Activated CD8-positive, alpha-beta T cell treated with anti-CD3 and anti-CD28 coated beads, Interleukin-2, amount 10 ng/mL, durations not matched to agents 7 days and 5 days (primary cell): ENCODE measurements around the gene KIF11. TPM values are rescaled to one million over a fixed set of nuclear protein-coding genes. Genes with fewer than 3 reads are reported as not detected.
A peak's percentile ranks its signal among the peaks of the same experiment; 100 is the strongest.
"Not testable (repeated sequence)": the region's sequence is repeated elsewhere in the genome, so short reads cannot be mapped to it uniquely, and the experiment has no call there.

Experiments
- ATAC-seq: fragments of 150-1000 bp; cut with Tn5 transposase; one replicate; pipeline ENCODE4 v1.10.0; 2021; ENCODE audit warnings: moderate library complexity
- CTCF ChIA-PET: fragments of 350-600 bp; sonication (Branson Sonifier 250); formaldehyde crosslinking; loops from one replicate; lab custom pipeline; 2021; ENCODE audit warnings: antibody characterized with exemption; lab: Charles Lee
- POLR2A ChIA-PET: fragments of 350-600 bp; sonication (Branson Sonifier 250); formaldehyde crosslinking; loops from one replicate; lab custom pipeline; 2021; ENCODE audit warnings: antibody characterized with exemption; lab: Charles Lee
- DNase-seq: peaks from one replicate; pipeline ENCODE4 v3.0.0-alpha.2; 2020
- H3K27ac Mint-ChIP-seq: one replicate; pipeline ENCODE4 v1.8.0; 2021; ENCODE audit warnings: mild to moderate bottlenecking, mixed read lengths
- H3K27me3 Mint-ChIP-seq: one replicate; pipeline ENCODE4 v1.8.0; 2021; ENCODE audit warnings: low read depth, mixed read lengths
- H3K36me3 Mint-ChIP-seq: one replicate; pipeline ENCODE4 v1.8.0; 2021; ENCODE audit warnings: low read depth, mixed read lengths
- H3K4me1 Mint-ChIP-seq: one replicate; pipeline ENCODE4 v1.8.0; 2021; ENCODE audit warnings: low read depth, mixed read lengths
- H3K4me3 Mint-ChIP-seq: one replicate; pipeline ENCODE4 v1.8.0; 2021; ENCODE audit warnings: mild to moderate bottlenecking, mixed read lengths
- H3K9me3 Mint-ChIP-seq: one replicate; pipeline ENCODE4 v1.8.0; 2022; ENCODE audit warnings: mixed read lengths; ENCODE audit not compliant: insufficient read depth
- total RNA-seq, 2 experiments: library from RNA; stranded (reverse); gene quantifications; one replicate each; pipeline ENCODE4 v1.2.3, GENCODE V29; 2021

KIF11 gene
- total RNA-seq, 2 experiments from 2014 or later: 85.2 to 87.0 TPM

DNA sequence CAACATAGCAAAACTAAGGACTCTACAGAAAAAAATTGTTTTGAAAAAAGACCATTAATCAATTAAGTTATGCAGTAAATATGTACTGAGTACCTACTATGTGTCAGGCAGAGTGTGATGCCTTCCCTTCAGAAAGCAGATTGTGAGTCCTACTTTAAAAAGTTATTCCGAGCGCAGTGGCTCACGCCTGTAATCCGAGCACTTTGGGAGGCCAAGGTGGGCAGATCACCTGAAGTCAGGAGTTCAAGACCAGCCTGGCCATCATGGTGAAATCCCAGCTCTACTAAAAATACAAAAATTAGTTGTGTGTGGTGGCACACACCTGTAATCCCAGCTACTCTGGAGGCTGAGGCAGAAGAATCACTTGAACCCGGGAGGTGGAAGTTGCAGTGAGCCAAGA is 23.3 kb upstream of the KIF11 start:
- ATAC-seq, POLR2A ChIA-PET, H3K36me3 Mint-ChIP-seq, H3K4me3 Mint-ChIP-seq, H3K27me3 Mint-ChIP-seq, H3K9me3 Mint-ChIP-seq, DNase-seq, H3K27ac Mint-ChIP-seq: not testable (repeated sequence)
- CTCF ChIA-PET: interaction anchor here (1.3 kb wide), 1 partner anchor 21 kb away, joined by 3 read pairs; no protein-coding TSS in a partner anchor
- H3K4me1 Mint-ChIP-seq: peaks cover 21% of the 10 kb centered on the region

GRCh38 chr10:92571649-92572048 is 21.3 kb upstream of the KIF11 start:
- ChIA-PET POLR2A (interaction anchor here (0.5 to 4.4 kb wide), 2 partner anchors 20 to 23 kb away, joined by 3 to 47 read pairs; partner anchors contain the start of gene KIF11), CTCF (interaction anchor here (1.0 to 8.0 kb wide), 4 partner anchors 8 to 53 kb away, joined by 3 to 109 read pairs (median 4); no protein-coding TSS in a partner anchor)
- Mint-ChIP-seq H3K4me3 (no peak overlapping the region), H3K9me3 (no peaks in the 10 kb centered on the region), H3K27me3 (peaks cover 2% of the 10 kb centered on the region), H3K36me3 (peaks cover 5% of the 10 kb centered on the region), H3K27ac (no peak overlapping the region), H3K4me1 (peaks cover 27% of the 10 kb centered on the region)
- no peak for ATAC-seq
- no peak for DNase-seq

GRCh38 chr10:92572362-92573090 is 20.4 kb upstream of the KIF11 start:
- no peaks in the 10 kb centered on the region for H3K9me3 Mint-ChIP-seq
- peaks cover 5% of the 10 kb centered on the region for H3K36me3 Mint-ChIP-seq
- POLR2A ChIA-PET: interaction anchor here (4.4 kb wide), 1 partner anchor 19 kb away, joined by 47 read pairs; the partner anchor contains the start of gene KIF11
- CTCF ChIA-PET: interaction anchor here (1.0 to 8.0 kb wide), 6 partner anchors 9 to 281 kb away, joined by 3 to 109 read pairs (median 4); partner anchors contain the start of genes CPEB3 and MARCHF5
- H3K4me3 Mint-ChIP-seq: peak overlapping the region; percentile 80
- DNase-seq: no peak
- H3K27ac Mint-ChIP-seq: no peak overlapping the region
- no peak for ATAC-seq
- H3K4me1 Mint-ChIP-seq: peaks cover 27% of the 10 kb centered on the region
- peaks cover 2% of the 10 kb centered on the region for H3K27me3 Mint-ChIP-seq

DNA sequence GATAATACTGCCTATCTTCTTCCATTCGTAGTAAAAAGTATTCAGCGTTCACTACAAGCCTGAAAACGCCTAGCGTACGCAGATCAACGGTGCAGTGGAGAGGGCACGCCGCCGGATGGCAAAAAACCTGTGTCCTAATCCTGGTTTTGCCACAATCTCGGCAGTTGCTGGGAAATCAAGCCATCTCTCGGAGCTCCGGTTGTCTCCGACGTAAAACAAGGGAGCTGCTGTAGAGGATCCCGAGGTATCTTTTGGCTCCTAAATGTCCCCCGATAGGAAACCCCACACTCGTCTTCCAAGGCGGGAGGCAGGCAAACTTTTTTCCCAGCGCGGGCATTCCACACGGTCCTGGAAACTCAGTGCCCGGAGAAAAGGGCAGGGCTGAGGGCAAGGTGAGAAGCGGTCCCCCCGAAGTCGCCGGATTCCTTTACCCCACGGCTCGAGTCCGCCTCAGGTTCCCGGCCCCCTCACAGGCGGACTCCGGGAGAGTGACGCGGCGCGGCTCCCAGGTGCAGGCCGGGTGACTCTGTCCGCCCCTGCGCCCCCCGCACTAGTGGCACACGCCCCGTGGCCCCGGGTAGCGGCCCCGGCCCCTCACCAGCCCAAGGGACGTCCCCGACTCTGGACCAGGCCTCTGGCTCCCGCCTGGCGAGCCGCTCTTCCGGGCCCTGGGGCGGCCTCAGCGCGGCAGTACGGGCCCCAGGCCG is 19.7 kb upstream of the KIF11 start:
- H3K4me1 Mint-ChIP-seq: peaks cover 23% of the 10 kb centered on the region
- H3K4me3 Mint-ChIP-seq: peak overlapping the region; percentile 80
- CTCF ChIA-PET: interaction anchor here (0.7 to 8.0 kb wide), 17 partner anchors 8 to 649 kb away, joined by 3 to 109 read pairs (median 4); partner anchors contain the start of genes BTAF1, CPEB3 and MARCHF5
- H3K9me3 Mint-ChIP-seq: no peaks in the 10 kb centered on the region
- DNase-seq (peak; percentile 58), ATAC-seq (peak; percentile 37)
- peaks cover 2% of the 10 kb centered on the region for H3K27me3 Mint-ChIP-seq
- peak overlapping the region; percentile 50 for H3K27ac Mint-ChIP-seq
- POLR2A ChIA-PET: interaction anchor here (1.5 to 4.4 kb wide), 2 partner anchors 18 to 650 kb away, joined by 5 to 47 read pairs; partner anchors contain the start of genes BTAF1 and KIF11
- H3K36me3 Mint-ChIP-seq: peaks cover 5% of the 10 kb centered on the region

GRCh38 chr10:92573798-92574547 is 19.0 kb upstream of the KIF11 start, which contains the start of gene IDE:
IDE (minus strand) TSS chr10:92574093; CDS start chr10:92574019, 74 bp downstream.
- H3K27ac Mint-ChIP-seq: peak within 1 kb of the TSS; percentile 84
- DNase-seq: peak; percentile 87
- H3K9me3 Mint-ChIP-seq: no peaks in the 10 kb centered on the region
- H3K36me3 Mint-ChIP-seq: peaks cover 4% of the 10 kb centered on the region
- ChIA-PET CTCF (interaction anchor here (0.6 to 8.0 kb wide), 26 partner anchors 7 to 650 kb away, joined by 3 to 109 read pairs (median 4); partner anchors contain the start of genes BTAF1, CPEB3, KIF11 and MARCHF5), POLR2A (interaction anchor here (0.7 to 4.4 kb wide), 6 partner anchors 13 to 650 kb away, joined by 3 to 47 read pairs (median 5); partner anchors contain the start of genes BTAF1 and KIF11)
- H3K4me1 Mint-ChIP-seq: peaks cover 23% of the 10 kb centered on the region
- ATAC-seq: peak; percentile 82
- H3K27me3 Mint-ChIP-seq: peaks cover 2% of the 10 kb centered on the region
- peak within 1 kb of the TSS; percentile 80 for H3K4me3 Mint-ChIP-seq

GRCh38 chr10:92574548-92575261 is 18.2 kb upstream of the KIF11 start:
- peaks cover 23% of the 10 kb centered on the region for H3K4me1 Mint-ChIP-seq
- CTCF ChIA-PET: interaction anchor here (0.8 to 8.0 kb wide), 25 partner anchors 8 to 651 kb away, joined by 3 to 109 read pairs (median 4); partner anchors contain the start of genes BTAF1 and KIF11
- peak overlapping the region; percentile 80 for H3K4me3 Mint-ChIP-seq
- peak; percentile 24 for ATAC-seq
- H3K27ac Mint-ChIP-seq: peak overlapping the region; percentile 84
- DNase-seq: no peak
- H3K27me3 Mint-ChIP-seq: peaks cover 2% of the 10 kb centered on the region
- no peaks in the 10 kb centered on the region for H3K9me3 Mint-ChIP-seq
- POLR2A ChIA-PET: interaction anchor here (0.7 to 4.4 kb wide), 6 partner anchors 12 to 651 kb away, joined by 3 to 47 read pairs (median 5); partner anchors contain the start of genes BTAF1 and KIF11
- no peaks in the 10 kb centered on the region for H3K36me3 Mint-ChIP-seq

- H3K4me1 Mint-ChIP-seq: peaks cover 23% of the 10 kb centered on the region
- no peak overlapping the region for H3K27ac Mint-ChIP-seq
- CTCF ChIA-PET: interaction anchor here (1.3 to 8.0 kb wide), 3 partner anchors 15 to 90 kb away, joined by 3 to 109 read pairs (median 38); no protein-coding TSS in a partner anchor
- ATAC-seq (no peak), DNase-seq (no peak)
- no peaks in the 10 kb centered on the region for H3K9me3 Mint-ChIP-seq
- no peak overlapping the region for H3K4me3 Mint-ChIP-seq
- POLR2A ChIA-PET: interaction anchor here (1.0 kb wide), 1 partner anchor 15 kb away, joined by 3 read pairs; no protein-coding TSS in a partner anchor
- peaks cover 3% of the 10 kb centered on the region for H3K27me3 Mint-ChIP-seq
- no peaks in the 10 kb centered on the region for H3K36me3 Mint-ChIP-seq
Measured at GRCh38 chr10:92575961-92576360, 17.0 kb upstream of the KIF11 start.

DNA sequence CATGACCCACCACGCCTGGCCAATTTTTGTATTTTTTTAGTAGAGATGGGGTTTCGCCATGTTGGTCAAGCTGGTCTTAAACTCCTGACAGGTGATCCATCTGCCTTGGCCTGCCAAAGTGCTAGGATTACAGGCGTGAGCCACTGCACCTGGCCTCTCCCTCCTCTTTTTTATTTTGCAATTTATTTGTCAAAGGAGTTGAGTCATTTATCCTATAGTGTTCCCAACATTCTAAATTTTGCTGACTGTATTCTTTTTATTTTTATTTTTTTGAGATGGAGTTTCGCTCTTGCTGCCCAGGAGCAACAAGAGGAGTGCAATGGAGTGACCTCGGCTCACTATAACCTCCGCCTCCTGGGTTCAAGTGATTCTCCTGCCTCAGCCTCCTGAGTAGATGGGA is 10.6 kb upstream of the KIF11 start:
- DNase-seq, ATAC-seq, H3K36me3 Mint-ChIP-seq, H3K4me1 Mint-ChIP-seq, CTCF ChIA-PET, H3K27me3 Mint-ChIP-seq, H3K4me3 Mint-ChIP-seq, H3K27ac Mint-ChIP-seq, H3K9me3 Mint-ChIP-seq: not testable (repeated sequence)
- POLR2A ChIA-PET: interaction anchor here (1.0 kb wide), 1 partner anchor 9 kb away, joined by 3 read pairs; no protein-coding TSS in a partner anchor

GRCh38 chr10:92590623-92591549 is 2.0 kb upstream of the KIF11 start:
- POLR2A ChIA-PET: interaction anchor here (0.6 to 2.9 kb wide), 7 partner anchors 9 to 380 kb away, joined by 3 to 47 read pairs (median 3); partner anchors contain the start of genes CPEB3, IDE and MARCHF5
- ATAC-seq (peak; percentile 0), DNase-seq (peak; percentile 31)
- peak overlapping the region; percentile 97 for H3K27ac Mint-ChIP-seq
- H3K4me1 Mint-ChIP-seq: peaks cover 33% of the 10 kb centered on the region
- peaks cover 10% of the 10 kb centered on the region for H3K36me3 Mint-ChIP-seq
- H3K9me3 Mint-ChIP-seq: no peaks in the 10 kb centered on the region
- CTCF ChIA-PET: interaction anchor here (1.2 to 2.5 kb wide), 4 partner anchors 17 to 300 kb away, joined by 3 to 38 read pairs (median 7); partner anchors contain the start of genes CPEB3, IDE and MARCHF5
- peak overlapping the region; percentile 88 for H3K4me3 Mint-ChIP-seq
- peaks cover 4% of the 10 kb centered on the region for H3K27me3 Mint-ChIP-seq
